ENCODE results near the gene RPS19BP1.

Gene RPS19BP1

GRCh38 chr22:39488563-39489083 lies 43.9 kb downstream of the RPS19BP1 start:
- no peak for DNase-seq

GRCh38 chr22:39487826-39488520 lies 44.6 kb downstream of the RPS19BP1 start:
- DNase-seq, result no peak

- DNase-seq, result no peak
Observed at GRCh38 chr22:39486951-39487825, 45.4 kb downstream of the RPS19BP1 start.

- DNase-seq, result no peak
Observed at GRCh38 chr22:39482768-39483167, 49.8 kb downstream of the RPS19BP1 start.

GRCh38 chr22:39481595-39481994 lies 51.0 kb downstream of the RPS19BP1 start:
- no peak for DNase-seq

GRCh38 chr22:39481054-39481453 lies 51.5 kb downstream of the RPS19BP1 start:
- no peak for DNase-seq

- DNase-seq, result no peak
Observed at GRCh38 chr22:39480557-39480956, 52.0 kb downstream of the RPS19BP1 start.

GRCh38 chr22:39479254-39479653 lies 53.3 kb downstream of the RPS19BP1 start:
- no peak for DNase-seq
